HepG2 (cell line): ENCODE measurements around the gene RELB. TPM values are rescaled to one million over a fixed set of nuclear protein-coding genes. Genes with fewer than 3 reads are reported as not detected.

ENCODE experiments used
- FOSL1 ChIP-seq: sonication (generic); formaldehyde crosslinking; IDR thresholded peaks from 2 replicates; pipeline ENCODE4 v1.9.0; 2021; ENCODE audit warnings: missing genetic modification reagents, borderline replicate concordance
- GLMP ChIP-seq: sonication (generic); formaldehyde crosslinking; IDR thresholded peaks from 2 replicates; pipeline ENCODE4 v1.9.0; 2021; ENCODE audit warnings: missing genetic modification reagents, mild to moderate bottlenecking, borderline replicate concordance
- IKZF4 ChIP-seq: sonication (generic); formaldehyde crosslinking; IDR thresholded peaks from 2 replicates; pipeline ENCODE4 v1.5.1; 2020; ENCODE audit warnings: borderline replicate concordance, mild to moderate bottlenecking, low read depth, missing genetic modification reagents; ENCODE audit errors: not compliant biosample characterization
- NFE2L1 ChIP-seq: sonication (generic); formaldehyde crosslinking; IDR thresholded peaks from 2 replicates; pipeline ENCODE4 v1.4.0; 2020; ENCODE audit warnings: missing genetic modification reagents, mild to moderate bottlenecking, borderline replicate concordance
- NFKB2 ChIP-seq: sonication (generic); formaldehyde crosslinking; IDR thresholded peaks from 2 replicates; pipeline ENCODE4 v1.4.0; 2020; ENCODE audit warnings: missing genetic modification reagents, borderline replicate concordance
- PHF20 ChIP-seq: sonication (generic); formaldehyde crosslinking; IDR thresholded peaks from 2 replicates; pipeline ENCODE4 v1.5.0; 2020; ENCODE audit warnings: mild to moderate bottlenecking, missing genetic modification reagents
- RAD21 ChIP-seq: fragments of 450-650 bp; formaldehyde crosslinking; IDR thresholded peaks from 2 replicates; pipeline ENCODE4 v1.5.0; 2020; ENCODE audit warnings: mild to moderate bottlenecking
- SMAD9 ChIP-seq: sonication (generic); formaldehyde crosslinking; IDR thresholded peaks from 2 replicates; pipeline ENCODE4 v1.5.1; 2020; ENCODE audit warnings: mild to moderate bottlenecking, missing genetic modification reagents
- ZBTB26 ChIP-seq: IDR thresholded peaks from 2 replicates; pipeline ENCODE4 v1.6.1; 2016; ENCODE audit warnings: missing compliant biosample characterization, missing genetic modification reagents, borderline replicate concordance
- ZBTB33 ChIP-seq: sonication (generic); formaldehyde crosslinking; IDR thresholded peaks from 2 replicates; pipeline ENCODE4 v1.4.0; 2020; ENCODE audit warnings: missing genetic modification reagents
- ZMYM3 ChIP-seq: sonication (generic); formaldehyde crosslinking; IDR thresholded peaks from 2 replicates; pipeline ENCODE4 v1.5.1; 2020; ENCODE audit warnings: mild to moderate bottlenecking, missing genetic modification reagents
- ZNF124 ChIP-seq: sonication (generic); formaldehyde crosslinking; IDR thresholded peaks from 2 replicates; pipeline ENCODE4 v1.4.0; 2020; ENCODE audit warnings: missing genetic modification reagents
- ZNF414 ChIP-seq: sonication (generic); formaldehyde crosslinking; IDR thresholded peaks from 2 replicates; pipeline ENCODE4 v1.5.0; 2020; ENCODE audit warnings: missing genetic modification reagents
- ZNF614 ChIP-seq: IDR thresholded peaks from 2 replicates; pipeline ENCODE4 v1.6.1; 2018; ENCODE audit warnings: missing biosample characterization, missing genetic modification reagents, inconsistent platforms, borderline replicate concordance
- ZNF746 ChIP-seq: sonication (generic); formaldehyde crosslinking; IDR thresholded peaks from 2 replicates; pipeline ENCODE4 v1.8.0; 2022; ENCODE audit warnings: mild to moderate bottlenecking, missing genetic modification reagents
- polyA plus RNA-seq, 8 experiments: library from polyadenylated mRNA; depleted of rRNA in 3 of 8; stranded (reverse) in 7 of 8; unstranded in 1 of 8; fragments of >200 nt; fragmentation: Illumina TruSeq in 4 of 8; extraction: Trizol in 4 of 8; gene quantifications; 2 replicates each; pipeline versions ENCODE4 v1.2.1 to v1.2.3, GENCODE V29; 2011 to 2016; ENCODE audit warnings: low read depth in 4 of 8, missing spikeins in 1 of 8, mixed read lengths in 1 of 8; ENCODE audit not compliant: insufficient read depth in 1 of 8
- total RNA-seq, 5 experiments: library from RNA; depleted of rRNA; stranded (reverse); fragments of >200 nt; fragmentation: Illumina TruSeq; extraction: Trizol; gene quantifications; 2 replicates each; pipeline ENCODE4 v1.2.3, GENCODE V29; 2016; ENCODE audit warnings: low read depth in 1 of 5
- TF ChIP-seq, protein P1 (sequence below): sonication (generic); formaldehyde crosslinking; IDR thresholded peaks from 2 replicates; pipeline ENCODE4 v1.4.0; 2020; ENCODE audit warnings: mild to moderate bottlenecking, missing genetic modification reagents, borderline replicate concordance
- TF ChIP-seq, protein P2 (sequence below): IDR thresholded peaks from 2 replicates; pipeline ENCODE4 v1.6.1; 2016; ENCODE audit warnings: missing compliant biosample characterization, missing genetic modification reagents, borderline replicate concordance
- TF ChIP-seq, protein P3 (sequence below): sonication (generic); formaldehyde crosslinking; IDR thresholded peaks from 2 replicates; pipeline ENCODE4 v1.9.0; 2022; ENCODE audit warnings: low read depth, missing genetic modification reagents

The RELB gene
- total and polyA plus RNA-seq, 2 of the 13 experiments (the other 11 are each of a cell fraction or from before 2014, with no cell fraction given) = 1.9 to 3.5 TPM

DNA sequence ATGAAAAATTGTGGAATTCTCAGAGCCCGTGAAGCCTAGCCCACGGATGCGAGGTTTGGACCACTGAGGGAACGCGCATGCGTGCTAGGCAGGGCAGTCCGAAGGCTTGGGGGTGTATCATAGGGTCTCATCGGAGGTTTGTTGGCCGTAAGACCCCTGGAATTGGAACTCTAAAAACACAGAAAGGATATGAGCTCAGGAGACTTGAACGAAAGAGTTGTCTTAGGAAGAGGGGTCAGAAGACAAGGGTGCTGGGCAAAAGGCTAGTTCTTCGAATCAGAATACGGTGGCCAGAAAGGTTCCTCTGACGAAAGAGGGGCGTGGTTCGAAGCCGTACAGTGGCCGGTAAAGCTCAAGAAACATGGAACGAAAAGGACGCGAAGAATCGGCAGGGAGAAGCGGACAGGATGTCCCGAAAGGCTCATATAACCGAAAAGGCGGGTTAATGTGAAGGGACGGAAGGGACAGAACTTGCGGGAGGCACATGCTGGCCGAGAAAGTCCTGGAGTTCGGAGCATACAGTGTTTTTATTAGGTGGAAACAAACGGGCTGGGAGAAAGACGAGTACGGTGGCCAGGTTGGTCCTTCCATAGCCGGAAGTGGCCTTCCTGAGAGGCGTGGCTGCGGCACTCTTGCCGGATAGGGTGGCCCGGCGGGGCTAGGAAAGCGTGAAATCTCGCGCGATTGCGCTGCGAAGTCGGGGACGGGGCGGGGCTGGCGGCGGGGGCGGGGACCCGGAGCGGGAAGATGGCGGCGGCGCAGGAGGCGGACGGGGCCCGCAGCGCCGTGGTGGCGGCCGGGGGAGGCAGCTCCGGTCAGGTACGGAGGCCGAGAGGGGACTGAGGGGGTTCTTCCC lies 46.4 kb upstream of the RELB start, which contains the start of gene CLPTM1 (continued):
- TF ChIP-seq, protein P1, sequence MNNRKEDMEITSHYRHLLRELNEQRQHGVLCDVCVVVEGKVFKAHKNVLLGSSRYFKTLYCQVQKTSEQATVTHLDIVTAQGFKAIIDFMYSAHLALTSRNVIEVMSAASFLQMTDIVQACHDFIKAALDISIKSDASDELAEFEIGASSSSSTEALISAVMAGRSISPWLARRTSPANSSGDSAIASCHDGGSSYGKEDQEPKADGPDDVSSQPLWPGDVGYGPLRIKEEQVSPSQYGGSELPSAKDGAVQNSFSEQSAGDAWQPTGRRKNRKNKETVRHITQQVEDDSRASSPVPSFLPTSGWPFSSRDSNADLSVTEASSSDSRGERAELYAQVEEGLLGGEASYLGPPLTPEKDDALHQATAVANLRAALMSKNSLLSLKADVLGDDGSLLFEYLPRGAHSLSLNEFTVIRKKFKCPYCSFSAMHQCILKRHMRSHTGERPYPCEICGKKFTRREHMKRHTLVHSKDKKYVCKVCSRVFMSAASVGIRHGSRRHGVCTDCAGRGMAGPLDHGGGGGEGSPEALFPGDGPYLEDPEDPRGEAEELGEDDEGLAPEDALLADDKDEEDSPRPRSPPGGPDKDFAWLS = no peak
- TF ChIP-seq, protein P2, sequence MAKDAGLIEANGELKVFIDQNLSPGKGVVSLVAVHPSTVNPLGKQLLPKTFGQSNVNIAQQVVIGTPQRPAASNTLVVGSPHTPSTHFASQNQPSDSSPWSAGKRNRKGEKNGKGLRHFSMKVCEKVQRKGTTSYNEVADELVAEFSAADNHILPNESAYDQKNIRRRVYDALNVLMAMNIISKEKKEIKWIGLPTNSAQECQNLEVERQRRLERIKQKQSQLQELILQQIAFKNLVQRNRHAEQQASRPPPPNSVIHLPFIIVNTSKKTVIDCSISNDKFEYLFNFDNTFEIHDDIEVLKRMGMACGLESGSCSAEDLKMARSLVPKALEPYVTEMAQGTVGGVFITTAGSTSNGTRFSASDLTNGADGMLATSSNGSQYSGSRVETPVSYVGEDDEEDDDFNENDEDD (CRISPR knock-in tag) = no peak
- TF ChIP-seq RAD21 (CRISPR knock-in tag) = no peak
- TF ChIP-seq GLMP (CRISPR knock-in tag) = no peak
- no peak for TF ChIP-seq ZNF414 (CRISPR knock-in tag)
- TF ChIP-seq ZNF124 (CRISPR knock-in tag) = no peak
- no peak for TF ChIP-seq ZMYM3 (CRISPR knock-in tag)
- TF ChIP-seq ZNF746 (CRISPR knock-in tag) = no peak
- no peak for TF ChIP-seq SMAD9 (CRISPR knock-in tag)
- TF ChIP-seq, protein P3, sequence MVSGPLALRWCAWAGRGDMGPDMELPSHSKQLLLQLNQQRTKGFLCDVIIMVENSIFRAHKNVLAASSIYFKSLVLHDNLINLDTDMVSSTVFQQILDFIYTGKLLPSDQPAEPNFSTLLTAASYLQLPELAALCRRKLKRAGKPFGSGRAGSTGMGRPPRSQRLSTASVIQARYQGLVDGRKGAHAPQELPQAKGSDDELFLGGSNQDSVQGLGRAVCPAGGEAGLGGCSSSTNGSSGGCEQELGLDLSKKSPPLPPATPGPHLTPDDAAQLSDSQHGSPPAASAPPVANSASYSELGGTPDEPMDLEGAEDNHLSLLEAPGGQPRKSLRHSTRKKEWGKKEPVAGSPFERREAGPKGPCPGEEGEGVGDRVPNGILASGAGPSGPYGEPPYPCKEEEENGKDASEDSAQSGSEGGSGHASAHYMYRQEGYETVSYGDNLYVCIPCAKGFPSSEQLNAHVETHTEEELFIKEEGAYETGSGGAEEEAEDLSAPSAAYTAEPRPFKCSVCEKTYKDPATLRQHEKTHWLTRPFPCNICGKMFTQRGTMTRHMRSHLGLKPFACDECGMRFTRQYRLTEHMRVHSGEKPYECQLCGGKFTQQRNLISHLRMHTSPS (CRISPR knock-in tag) = peak; percentile 46; the same call in 1 of the 2 replicates
- TF ChIP-seq ZNF614 = no peak
- no peak for TF ChIP-seq ZBTB33
- TF ChIP-seq ZBTB26 (CRISPR knock-in tag) = 0 out of 2 replicates have a peak, but pooled peaks have one; percentile 18
- TF ChIP-seq FOSL1 = no peak
- TF ChIP-seq NFE2L1 (CRISPR knock-in tag) = no peak
- TF ChIP-seq PHF20 (CRISPR knock-in tag) = peak; percentile 92
- TF ChIP-seq IKZF4 (CRISPR knock-in tag) = no peak
- TF ChIP-seq NFKB2 (CRISPR knock-in tag) = 0 out of 2 replicates have a peak, but pooled peaks have one; percentile 22
